Measurements from ENCODE around the gene KCNIP4. TPM values are rescaled to one million over a fixed set of nuclear protein-coding genes. Genes with fewer than 3 reads are reported as not detected.

KCNIP4 gene
- polyA plus RNA-seq, 3 donors: 0.09 to 0.25 TPM; not detected in 1

- Mint-ChIP-seq H3K9me3 (peaks cover 0 to 5% (median 3%) of the 10 kb centered on the region in 7 donors), H3K4me1 (no peaks in the 10 kb centered on the region), H3K27ac (no peak overlapping the region), H3K36me3 (no peaks in the 10 kb centered on the region), H3K27me3 (ENCODE audit: low read depth in 3 of 3) (peaks cover 0 to 2% (median 0%) of the 10 kb centered on the region in 3 donors), H3K4me3 (no peak overlapping the region)
- Histone ChIP-seq H3K27ac (ENCODE audit: low read depth in 1 of 2, low read length in 2 of 2) (no peak overlapping the region), H4K20me1 (ENCODE audit: insufficient read depth, low read length) (no peaks in the 10 kb centered on the region), H3K9me3 (replicated peaks in 1 of 2; ENCODE audit: control insufficient read depth in 1 of 2, insufficient read depth in 1 of 2, low read length in 2 of 2) (peaks cover 2 to 9% of the 10 kb centered on the region in 2 donors), H3K4me1 (ENCODE audit: control insufficient read depth in 1 of 2, insufficient read depth in 2 of 2, low read length in 2 of 2) (no peaks in the 10 kb centered on the region), H3K9ac (ENCODE audit: insufficient read depth, low read length, poor library complexity, severe bottlenecking) (no peak overlapping the region), H3K36me3 (replicated peaks in 1 of 2; ENCODE audit: control insufficient read depth in 1 of 2, insufficient read depth in 2 of 2, low read length in 2 of 2) (no peaks in the 10 kb centered on the region), H2AFZ (ENCODE audit: insufficient read depth, low read depth, low read length, poor library complexity, severe bottlenecking) (no peak overlapping the region), H3K79me2 (ENCODE audit: insufficient read depth, low read length) (no peaks in the 10 kb centered on the region), H3K4me3 (replicated peaks in 1 of 3; ENCODE audit: low read depth in 2 of 3, low read length in 3 of 3) (no peak overlapping the region), H3K4me2 (replicated peaks; ENCODE audit: extremely low read depth, low read length, poor library complexity, severe bottlenecking) (no peak overlapping the region), H3K27me3 (ENCODE audit: control insufficient read depth in 2 of 2, insufficient read depth in 2 of 2, low read length in 2 of 2) (no peaks in the 10 kb centered on the region)
- no peak for DNase-seq
- TF ChIP-seq CTCF (IDR thresholded peaks at IDR 0.05): no peak
- intact Hi-C loops (cut with micrococcal nuclease): no loop called here
- no CpG with 5 or more reads among the region's 1 CpG for WGBS (ENCODE audit: insufficient coverage)
Observed at GRCh38 chr4:21347142-21347541, 601.4 kb downstream of the KCNIP4 start.

GRCh38 chr4:21327976-21328700 lies 620.4 kb downstream of the KCNIP4 start:
- WGBS (ENCODE audit: insufficient coverage): 96% methylated on average over 2 of the region's 3 CpGs

More at GRCh38 chr4:21327976-21328700, 620.4 kb downstream of the KCNIP4 start:
- Histone ChIP-seq H3K27me3 (ENCODE audit: control insufficient read depth in 2 of 2, insufficient read depth in 2 of 2, low read length in 2 of 2) (no peaks in the 10 kb centered on the region), H3K4me3 (replicated peaks in 1 of 3; ENCODE audit: low read depth in 2 of 3, low read length in 3 of 3) (no peak overlapping the region), H3K9me3 (replicated peaks in 1 of 2; ENCODE audit: control insufficient read depth in 1 of 2, insufficient read depth in 1 of 2, low read length in 2 of 2) (peaks cover 0 to 6% of the 10 kb centered on the region in 2 donors), H3K27ac (ENCODE audit: low read depth in 1 of 2, low read length in 2 of 2) (no peak overlapping the region), H2AFZ (ENCODE audit: insufficient read depth, low read depth, low read length, poor library complexity, severe bottlenecking) (no peak overlapping the region), H3K36me3 (replicated peaks in 1 of 2; ENCODE audit: control insufficient read depth in 1 of 2, insufficient read depth in 2 of 2, low read length in 2 of 2) (no peaks in the 10 kb centered on the region), H3K79me2 (ENCODE audit: insufficient read depth, low read length) (no peaks in the 10 kb centered on the region), H3K4me2 (replicated peaks; ENCODE audit: extremely low read depth, low read length, poor library complexity, severe bottlenecking) (no peak overlapping the region), H4K20me1 (ENCODE audit: insufficient read depth, low read length) (no peaks in the 10 kb centered on the region), H3K4me1 (ENCODE audit: control insufficient read depth in 1 of 2, insufficient read depth in 2 of 2, low read length in 2 of 2) (no peaks in the 10 kb centered on the region), H3K9ac (ENCODE audit: insufficient read depth, low read length, poor library complexity, severe bottlenecking) (no peak overlapping the region)
- intact Hi-C loops (cut with micrococcal nuclease): no loop called here
- no peak for DNase-seq
- no peaks in the 10 kb centered on the region for H3K4me1 Mint-ChIP-seq
- H3K9me3 Mint-ChIP-seq: peaks cover 0 to 8% (median 6%) of the 10 kb centered on the region in 7 donors
- no peak overlapping the region for H3K27ac Mint-ChIP-seq
- H3K36me3 Mint-ChIP-seq: no peaks in the 10 kb centered on the region
- TF ChIP-seq CTCF (IDR thresholded peaks at IDR 0.05): no peak
- no peak overlapping the region for H3K4me3 Mint-ChIP-seq
- H3K27me3 Mint-ChIP-seq (ENCODE audit: low read depth in 3 of 3): no peaks in the 10 kb centered on the region

Data from CD14-positive monocyte (primary cell).